Measurements from ENCODE around the gene RPS6KA2.

The RPS6KA2 gene

GRCh38 chr6:166508726-166509125 lies 118.3 kb downstream of the RPS6KA2 start:
- Histone ChIP-seq H3K4me1 (ENCODE audit: control insufficient read depth, insufficient read depth, low read length, poor library complexity, severe bottlenecking) (no peaks in the 10 kb centered on the region), H3K36me3 (ENCODE audit: control insufficient read depth, insufficient read depth, low read length) (no peaks in the 10 kb centered on the region), H3K27ac (ENCODE audit: insufficient read depth, low read length, poor library complexity, severe bottlenecking) (no peak overlapping the region), H3K9me3 (ENCODE audit: control insufficient read depth, low read length) (no peaks in the 10 kb centered on the region), H3K27me3 (replicated peaks; ENCODE audit: control insufficient read depth, insufficient read depth, low read length, poor library complexity, severe bottlenecking) (no peaks in the 10 kb centered on the region), H3K4me3 (ENCODE audit: insufficient read depth, low read depth, low read length, poor library complexity, severe bottlenecking) (no peak overlapping the region)
- DNase-seq = no peak

- Histone ChIP-seq H3K27me3 (replicated peaks; ENCODE audit: control insufficient read depth, insufficient read depth, low read length, poor library complexity, severe bottlenecking) (no peaks in the 10 kb centered on the region), H3K27ac (ENCODE audit: insufficient read depth, low read length, poor library complexity, severe bottlenecking) (no peak overlapping the region), H3K4me3 (ENCODE audit: insufficient read depth, low read depth, low read length, poor library complexity, severe bottlenecking) (no peak overlapping the region), H3K9me3 (ENCODE audit: control insufficient read depth, low read length) (no peaks in the 10 kb centered on the region), H3K36me3 (ENCODE audit: control insufficient read depth, insufficient read depth, low read length) (no peaks in the 10 kb centered on the region), H3K4me1 (ENCODE audit: control insufficient read depth, insufficient read depth, low read length, poor library complexity, severe bottlenecking) (no peaks in the 10 kb centered on the region)
- DNase-seq = no peak
These were observed 119.1 kb downstream of the RPS6KA2 start for GRCh38 chr6:166507809-166508564.

- no peak for DNase-seq
- Histone ChIP-seq H3K36me3 (ENCODE audit: control insufficient read depth, insufficient read depth, low read length) (no peaks in the 10 kb centered on the region), H3K27ac (ENCODE audit: insufficient read depth, low read length, poor library complexity, severe bottlenecking) (no peak overlapping the region)
These were observed 119.7 kb downstream of the RPS6KA2 start for GRCh38 chr6:166507380-166507779.

GRCh38 chr6:166505133-166505905 lies 121.7 kb downstream of the RPS6KA2 start:
- Histone ChIP-seq H3K4me3 (ENCODE audit: insufficient read depth, low read depth, low read length, poor library complexity, severe bottlenecking) (no peak overlapping the region), H3K27ac (ENCODE audit: insufficient read depth, low read length, poor library complexity, severe bottlenecking) (no peak overlapping the region), H3K9me3 (ENCODE audit: control insufficient read depth, low read length) (no peaks in the 10 kb centered on the region), H3K4me1 (ENCODE audit: control insufficient read depth, insufficient read depth, low read length, poor library complexity, severe bottlenecking) (no peaks in the 10 kb centered on the region), H3K27me3 (replicated peaks; ENCODE audit: control insufficient read depth, insufficient read depth, low read length, poor library complexity, severe bottlenecking) (no peaks in the 10 kb centered on the region), H3K36me3 (ENCODE audit: control insufficient read depth, insufficient read depth, low read length) (no peaks in the 10 kb centered on the region)
- DNase-seq = no peak

More at GRCh38 chr6:166507380-166507779, 119.7 kb downstream of the RPS6KA2 start:
- Histone ChIP-seq H3K4me3 (ENCODE audit: insufficient read depth, low read depth, low read length, poor library complexity, severe bottlenecking) (no peak overlapping the region), H3K27me3 (replicated peaks; ENCODE audit: control insufficient read depth, insufficient read depth, low read length, poor library complexity, severe bottlenecking) (no peaks in the 10 kb centered on the region), H3K4me1 (ENCODE audit: control insufficient read depth, insufficient read depth, low read length, poor library complexity, severe bottlenecking) (no peaks in the 10 kb centered on the region), H3K9me3 (ENCODE audit: control insufficient read depth, low read length) (no peaks in the 10 kb centered on the region)

- Histone ChIP-seq H3K27me3 (replicated peaks; ENCODE audit: control insufficient read depth, insufficient read depth, low read length, poor library complexity, severe bottlenecking) (no peaks in the 10 kb centered on the region), H3K36me3 (ENCODE audit: control insufficient read depth, insufficient read depth, low read length) (no peaks in the 10 kb centered on the region), H3K27ac (ENCODE audit: insufficient read depth, low read length, poor library complexity, severe bottlenecking) (no peak overlapping the region), H3K4me3 (ENCODE audit: insufficient read depth, low read depth, low read length, poor library complexity, severe bottlenecking) (no peak overlapping the region), H3K9me3 (ENCODE audit: control insufficient read depth, low read length) (no peaks in the 10 kb centered on the region), H3K4me1 (ENCODE audit: control insufficient read depth, insufficient read depth, low read length, poor library complexity, severe bottlenecking) (no peaks in the 10 kb centered on the region)
- DNase-seq = no peak
These were observed 123.0 kb downstream of the RPS6KA2 start for GRCh38 chr6:166504100-166504499.

- no peaks in the 10 kb centered on the region for H3K4me1 ChIP-seq (ENCODE audit: control insufficient read depth, insufficient read depth, low read length, poor library complexity, severe bottlenecking)
- no peaks in the 10 kb centered on the region for H3K36me3 ChIP-seq (ENCODE audit: control insufficient read depth, insufficient read depth, low read length)
- H3K27ac ChIP-seq (ENCODE audit: insufficient read depth, low read length, poor library complexity, severe bottlenecking) = no peak overlapping the region
- H3K27me3 ChIP-seq (replicated peaks; ENCODE audit: control insufficient read depth, insufficient read depth, low read length, poor library complexity, severe bottlenecking) = no peaks in the 10 kb centered on the region
- H3K9me3 ChIP-seq (ENCODE audit: control insufficient read depth, low read length) = no peaks in the 10 kb centered on the region
- no peak for DNase-seq
- no peak overlapping the region for H3K4me3 ChIP-seq (ENCODE audit: insufficient read depth, low read depth, low read length, poor library complexity, severe bottlenecking)
These were observed 123.8 kb downstream of the RPS6KA2 start for GRCh38 chr6:166503167-166503744.

GRCh38 chr6:166502453-166502852 lies 124.6 kb downstream of the RPS6KA2 start:
- H3K4me1 ChIP-seq (ENCODE audit: control insufficient read depth, insufficient read depth, low read length, poor library complexity, severe bottlenecking) = no peaks in the 10 kb centered on the region
- no peaks in the 10 kb centered on the region for H3K27me3 ChIP-seq (replicated peaks; ENCODE audit: control insufficient read depth, insufficient read depth, low read length, poor library complexity, severe bottlenecking)
- no peak overlapping the region for H3K27ac ChIP-seq (ENCODE audit: insufficient read depth, low read length, poor library complexity, severe bottlenecking)
- no peak for DNase-seq
- no peaks in the 10 kb centered on the region for H3K36me3 ChIP-seq (ENCODE audit: control insufficient read depth, insufficient read depth, low read length)
- no peak overlapping the region for H3K4me3 ChIP-seq (ENCODE audit: insufficient read depth, low read depth, low read length, poor library complexity, severe bottlenecking)
- H3K9me3 ChIP-seq (ENCODE audit: control insufficient read depth, low read length) = no peaks in the 10 kb centered on the region

GRCh38 chr6:166501246-166501645 lies 125.8 kb downstream of the RPS6KA2 start:
- no peak for DNase-seq
- Histone ChIP-seq H3K27ac (ENCODE audit: insufficient read depth, low read length, poor library complexity, severe bottlenecking) (no peak overlapping the region), H3K9me3 (ENCODE audit: control insufficient read depth, low read length) (no peaks in the 10 kb centered on the region), H3K36me3 (ENCODE audit: control insufficient read depth, insufficient read depth, low read length) (no peaks in the 10 kb centered on the region), H3K4me1 (ENCODE audit: control insufficient read depth, insufficient read depth, low read length, poor library complexity, severe bottlenecking) (no peaks in the 10 kb centered on the region), H3K27me3 (replicated peaks; ENCODE audit: control insufficient read depth, insufficient read depth, low read length, poor library complexity, severe bottlenecking) (no peaks in the 10 kb centered on the region), H3K4me3 (ENCODE audit: insufficient read depth, low read depth, low read length, poor library complexity, severe bottlenecking) (no peak overlapping the region)

GRCh38 chr6:166500246-166500645 lies 126.8 kb downstream of the RPS6KA2 start:
- H3K27me3 ChIP-seq (replicated peaks; ENCODE audit: control insufficient read depth, insufficient read depth, low read length, poor library complexity, severe bottlenecking) = no peaks in the 10 kb centered on the region
- H3K4me3 ChIP-seq (ENCODE audit: insufficient read depth, low read depth, low read length, poor library complexity, severe bottlenecking) = no peak overlapping the region
- DNase-seq = no peak
- H3K4me1 ChIP-seq (ENCODE audit: control insufficient read depth, insufficient read depth, low read length, poor library complexity, severe bottlenecking) = no peaks in the 10 kb centered on the region
- H3K9me3 ChIP-seq (ENCODE audit: control insufficient read depth, low read length) = no peaks in the 10 kb centered on the region
- no peaks in the 10 kb centered on the region for H3K36me3 ChIP-seq (ENCODE audit: control insufficient read depth, insufficient read depth, low read length)
- no peak overlapping the region for H3K27ac ChIP-seq (ENCODE audit: insufficient read depth, low read length, poor library complexity, severe bottlenecking)
